Cerebellar cortex (tissue), 1 donor: ENCODE results near the gene ZNF101.
"Not testable (repeated sequence)": the region's sequence is repeated elsewhere in the genome, so short reads cannot be mapped to it uniquely, and the experiment has no call there.

Experiments used
- DNase-seq: peaks from one replicate; pipeline ENCODE4 v3.0.0-alpha.2; 2015; ENCODE audit warnings: low spot score

The ZNF101 gene

DNA sequence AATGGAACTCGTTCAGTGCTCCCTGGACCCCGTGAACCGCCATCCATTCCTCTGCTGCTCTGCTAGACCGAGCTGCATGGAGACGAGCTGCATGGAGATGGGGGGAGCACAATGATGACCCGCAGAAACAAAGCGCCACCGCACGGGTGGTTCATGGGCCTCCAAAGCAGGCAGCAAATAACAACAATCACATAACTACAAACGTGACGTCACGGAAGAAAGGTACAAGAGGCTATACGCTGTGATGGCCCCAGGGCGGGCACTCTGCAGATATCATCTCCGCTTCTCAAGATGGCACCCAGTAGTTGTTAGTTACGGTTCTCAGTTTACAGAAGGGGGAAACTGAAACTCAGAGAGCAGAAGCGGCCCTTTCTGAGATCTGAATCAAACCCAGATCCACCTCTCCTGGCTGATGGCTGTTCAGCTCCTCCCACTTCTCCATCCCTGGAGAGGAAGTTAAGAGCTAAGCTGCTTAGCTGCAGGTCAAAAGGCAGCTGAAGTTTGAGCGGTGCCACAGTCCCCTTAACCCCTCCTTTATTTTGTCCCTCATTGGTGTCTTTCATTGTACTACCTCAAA lies 6.9 kb upstream of the ZNF101 start:
- no peak for DNase-seq

GRCh38 chr19:19662344-19662743 lies 6.3 kb upstream of the ZNF101 start:
- no peak for DNase-seq

DNA sequence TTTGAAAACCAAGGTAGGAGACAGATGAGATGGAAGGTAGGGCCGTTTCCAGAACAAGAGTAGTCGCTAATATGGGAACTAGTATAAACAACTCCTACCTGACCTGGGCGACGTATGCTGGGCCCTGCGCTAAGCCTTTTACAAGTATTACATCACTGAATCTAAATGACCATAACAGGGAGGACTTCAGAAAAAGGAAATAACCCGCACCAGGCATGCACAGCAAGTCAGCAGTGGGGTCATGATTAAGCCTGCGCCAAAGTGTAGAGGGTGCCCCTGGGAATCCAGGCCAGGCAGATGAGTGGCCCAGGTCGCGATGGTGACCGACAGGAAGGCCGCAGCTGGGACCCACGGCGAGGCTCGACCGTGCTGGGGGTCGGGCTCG lies 5.8 kb upstream of the ZNF101 start:
- DNase-seq: no peak

DNA sequence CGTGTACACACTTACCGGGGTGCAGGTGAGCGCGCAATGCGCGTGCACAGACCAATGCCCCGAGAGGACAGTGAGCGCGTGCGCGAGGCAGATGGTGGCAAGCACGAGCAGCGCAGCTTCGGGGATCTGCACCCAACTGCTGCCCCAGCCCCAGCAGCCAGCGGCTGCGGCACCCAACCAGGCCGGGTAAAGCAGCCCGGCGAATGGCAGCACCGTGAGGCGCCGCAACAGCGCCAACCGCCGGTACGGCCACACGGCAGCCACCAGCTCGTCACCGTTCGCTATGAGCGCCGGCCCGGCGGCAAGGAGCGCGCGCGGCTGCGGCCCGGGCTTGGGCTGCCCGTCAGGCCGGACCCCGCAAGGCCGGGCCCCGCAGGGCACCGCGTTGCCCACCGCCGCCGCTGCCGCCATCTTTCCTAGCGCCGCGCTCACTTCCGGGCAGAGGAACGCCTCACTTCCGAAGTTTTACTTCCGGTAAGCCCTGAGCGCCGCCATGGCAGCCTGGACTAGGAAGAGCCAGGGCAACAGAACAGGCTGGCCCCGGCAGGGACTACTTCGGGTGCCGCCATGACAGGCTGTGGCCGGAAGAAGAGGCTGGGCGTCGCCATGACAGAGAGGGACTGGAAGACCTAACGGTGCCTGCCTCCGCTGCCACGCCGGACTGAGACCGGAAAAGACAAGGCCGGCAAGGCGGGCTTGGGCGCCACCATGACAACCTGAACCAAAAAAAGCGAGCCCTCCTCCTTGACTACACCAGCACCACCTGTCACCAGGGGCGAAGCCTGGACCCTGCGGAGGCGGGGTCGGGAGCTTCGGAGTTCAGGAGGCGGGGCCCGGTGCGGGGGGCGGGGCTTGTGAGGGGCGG lies 5.2 kb upstream of the ZNF101 start, which contains the start of gene ATP13A1:
Gene ATP13A1, minus strand, starts transcription at position 421 of the 865 bp plus-strand sequence. Its CDS starts 10 bp downstream, at position 411.
- DNase-seq: peak; percentile 99

- not testable (repeated sequence) for DNase-seq
Observed at GRCh38 chr19:19665420-19665948, 3.2 kb upstream of the ZNF101 start.

DNA sequence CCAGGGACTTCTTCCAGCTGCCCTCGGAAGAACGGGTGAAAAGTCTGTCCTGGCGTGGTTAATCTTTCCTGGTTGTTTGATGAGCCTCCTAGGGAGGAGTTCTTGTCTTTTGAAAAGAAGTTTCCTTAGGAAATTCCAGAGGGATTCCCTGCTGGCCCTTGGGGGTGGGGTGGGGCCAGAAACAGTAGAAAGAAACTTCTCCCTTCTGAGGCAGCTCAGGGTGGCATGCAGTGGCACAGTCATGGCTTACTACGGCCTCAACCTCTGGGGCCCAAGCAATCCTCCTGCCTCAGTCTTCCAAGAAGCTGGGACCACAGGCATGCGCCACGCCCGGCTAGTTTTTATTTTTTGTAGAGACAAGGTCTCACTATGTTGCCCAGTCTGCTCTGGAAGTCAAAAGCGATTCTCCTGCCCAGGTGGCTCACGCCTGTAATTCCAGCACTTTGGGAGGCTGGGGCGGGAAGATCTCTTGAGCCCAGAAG lies 1.5 kb downstream of the ZNF101 start:
- DNase-seq: no peak

- DNase-seq: no peak
Observed at GRCh38 chr19:19672816-19673215, 4.2 kb downstream of the ZNF101 start.

GRCh38 chr19:19674315-19674714 lies 5.7 kb downstream of the ZNF101 start:
- DNase-seq: no peak

GRCh38 chr19:19677579-19677978 lies 8.9 kb downstream of the ZNF101 start:
- no peak for DNase-seq

DNA sequence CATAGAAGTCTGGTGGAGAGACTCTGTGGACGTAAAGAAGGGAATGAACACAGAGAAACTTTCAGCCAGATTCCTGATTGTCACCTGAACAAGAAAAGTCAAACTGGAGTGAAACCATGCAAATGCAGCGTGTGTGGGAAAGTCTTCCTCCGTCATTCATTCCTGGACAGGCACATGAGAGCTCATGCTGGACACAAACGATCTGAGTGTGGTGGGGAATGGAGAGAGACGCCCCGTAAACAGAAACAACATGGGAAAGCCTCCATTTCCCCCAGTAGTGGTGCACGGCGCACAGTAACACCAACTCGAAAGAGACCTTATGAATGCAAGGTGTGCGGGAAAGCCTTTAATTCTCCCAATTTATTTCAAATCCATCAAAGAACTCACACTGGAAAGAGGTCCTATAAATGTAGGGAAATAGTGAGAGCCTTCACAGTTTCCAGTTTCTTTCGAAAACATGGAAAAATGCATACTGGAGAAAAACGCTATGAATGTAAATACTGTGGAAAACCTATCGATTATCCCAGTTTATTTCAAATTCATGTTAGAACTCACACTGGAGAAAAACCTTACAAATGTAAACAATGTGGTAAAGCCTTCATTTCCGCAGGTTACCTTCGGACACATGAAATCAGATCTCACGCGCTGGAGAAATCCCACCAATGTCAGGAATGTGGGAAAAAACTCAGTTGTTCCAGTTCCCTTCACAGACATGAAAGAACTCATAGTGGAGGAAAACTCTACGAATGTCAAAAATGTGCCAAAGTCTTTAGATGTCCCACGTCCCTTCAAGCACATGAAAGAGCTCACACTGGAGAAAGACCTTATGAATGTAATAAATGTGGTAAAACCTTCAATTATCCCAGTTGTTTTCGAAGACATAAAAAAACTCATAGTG lies 10.8 kb downstream of the ZNF101 start:
- DNase-seq: no peak

- not testable (repeated sequence) for DNase-seq
Observed at GRCh38 chr19:19686119-19686518, 17.5 kb downstream of the ZNF101 start.

- DNase-seq: no peak
Observed at GRCh38 chr19:19686580-19686979, 17.9 kb downstream of the ZNF101 start.

- no peak for DNase-seq
Observed at GRCh38 chr19:19687090-19687489, 18.5 kb downstream of the ZNF101 start.

- not testable (repeated sequence) for DNase-seq
Observed at GRCh38 chr19:19689023-19689422, 20.4 kb downstream of the ZNF101 start.

DNA sequence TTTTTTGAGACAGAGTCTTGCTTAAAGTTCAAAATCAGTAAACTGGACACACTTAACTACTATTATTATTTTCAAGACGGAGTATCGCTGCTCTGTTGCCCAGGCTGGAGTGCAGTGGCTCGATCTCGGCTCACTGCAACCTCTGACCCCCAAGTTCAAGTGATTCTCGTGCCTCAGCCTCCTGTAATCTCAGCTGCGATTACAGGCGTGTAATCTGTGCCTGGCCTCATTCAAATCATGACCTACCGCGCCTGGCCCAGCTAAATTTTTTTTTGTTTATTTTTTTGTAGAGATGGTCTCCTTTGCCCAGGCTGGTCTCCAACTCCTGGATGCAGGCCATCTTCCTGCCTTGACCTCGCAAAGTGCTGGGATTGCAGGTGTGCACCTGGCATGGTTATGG lies 23.0 kb downstream of the ZNF101 start:
- DNase-seq: no peak

DNA sequence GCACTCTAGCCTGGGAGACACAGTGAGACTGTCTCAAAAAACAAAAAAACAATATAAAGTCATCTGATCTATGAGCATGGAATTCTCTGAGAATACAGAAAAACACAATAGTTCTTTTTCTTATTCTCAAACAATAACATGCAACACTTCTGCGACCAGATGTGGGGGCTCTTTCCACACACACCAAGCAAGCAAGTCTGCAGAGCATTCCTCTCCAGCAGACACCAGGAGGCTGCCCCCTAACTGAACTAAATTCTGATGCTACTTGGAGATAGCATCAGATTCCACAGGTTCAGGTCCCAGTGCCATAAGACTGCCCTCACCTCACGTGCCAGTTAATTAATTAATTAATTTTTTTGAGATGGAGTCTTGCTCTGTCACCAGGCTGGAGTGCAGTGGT lies 27.7 kb downstream of the ZNF101 start:
- DNase-seq: no peak

- no peak for DNase-seq
Observed at GRCh38 chr19:19697589-19697988, 28.9 kb downstream of the ZNF101 start.

DNA sequence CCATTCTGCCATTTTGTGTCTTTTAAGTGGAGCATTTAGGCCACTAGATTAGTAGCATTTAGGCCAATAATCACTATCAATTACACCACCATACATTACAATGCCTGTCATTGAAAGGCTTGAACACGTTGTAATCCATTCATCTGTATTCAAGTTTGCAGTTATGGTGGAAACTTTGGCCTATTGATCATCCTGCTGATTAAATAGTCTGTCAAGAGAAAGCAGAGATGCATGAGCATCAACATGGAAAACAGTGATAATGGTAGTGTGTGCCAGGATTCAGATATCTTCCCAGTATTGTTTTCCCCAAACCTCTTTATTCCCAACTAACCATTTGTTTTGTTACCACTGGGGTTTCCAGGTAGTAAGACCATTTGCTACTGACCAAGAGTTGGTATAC lies 31.9 kb downstream of the ZNF101 start:
- DNase-seq: not testable (repeated sequence)

GRCh38 chr19:19704836-19705235 lies 36.2 kb downstream of the ZNF101 start:
- DNase-seq: no peak

GRCh38 chr19:19710506-19710905 lies 41.9 kb downstream of the ZNF101 start:
- DNase-seq: no peak

DNA sequence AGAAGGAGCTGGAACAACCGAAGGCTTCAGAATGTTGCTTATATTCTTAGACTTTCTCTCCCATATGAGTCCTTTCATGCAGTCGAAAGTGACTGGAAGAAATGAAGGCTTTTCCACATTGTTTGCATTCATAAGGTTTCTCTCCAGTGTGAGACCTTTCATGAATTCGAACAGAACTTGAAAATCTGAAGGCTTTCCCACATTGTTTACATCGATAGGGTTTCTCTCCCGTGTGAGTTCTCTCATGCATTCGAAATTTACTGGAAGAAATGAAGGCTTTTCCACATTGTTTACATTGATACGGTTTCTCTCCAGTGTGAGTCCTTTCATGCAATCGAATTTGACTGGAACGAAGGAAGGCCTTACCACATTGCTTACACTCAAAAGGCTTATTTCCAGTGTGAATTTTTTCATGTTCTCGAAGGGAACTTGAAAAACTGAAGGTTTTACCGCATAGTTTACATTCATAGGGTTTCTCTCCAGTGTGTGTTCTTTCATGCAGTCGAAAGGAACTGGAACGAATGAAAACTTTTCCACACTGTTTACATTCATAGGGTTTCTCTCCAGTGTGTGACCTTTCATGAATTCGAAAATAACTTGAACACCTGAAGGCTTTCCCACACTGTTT lies 42.8 kb downstream of the ZNF101 start:
- DNase-seq: no peak
